ENCODE measurements around the gene MED23. TPM values are rescaled to one million over a fixed set of nuclear protein-coding genes. Genes with fewer than 3 reads are reported as not detected.

The MED23 gene
- total RNA-seq, 1 donor, result 34.7 TPM

DNA sequence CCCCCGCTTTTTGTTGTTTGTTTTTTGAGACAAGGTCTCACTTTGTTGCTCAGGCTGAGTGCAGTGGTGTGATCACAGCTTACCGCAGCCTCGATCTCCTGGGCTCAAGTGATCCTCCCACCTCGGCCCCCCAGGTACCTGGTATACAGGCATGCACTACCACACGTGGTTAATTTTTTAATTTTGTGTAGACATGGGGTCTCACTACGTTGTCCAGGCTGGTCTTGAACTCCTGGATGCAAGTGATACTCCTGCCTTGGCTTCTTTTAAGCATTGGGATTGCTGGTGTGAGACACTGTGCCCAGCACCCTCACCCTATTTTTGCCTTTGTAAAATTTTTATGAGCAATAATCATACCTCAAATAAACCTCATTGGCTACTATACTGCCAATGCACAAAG lies 14.5 kb upstream of the MED23 start:
- no peak for DNase-seq (ENCODE audit: low read depth)
- no peak overlapping the region for H3K4me3 ChIP-seq (ENCODE audit: low read depth, low read length)
- TF ChIP-seq CTCF (IDR thresholded peaks at IDR 0.05; ENCODE audit: insufficient read depth, low read length), result no peak

GRCh38 chr6:131641554-131641953 lies 13.5 kb upstream of the MED23 start:
- no peak for TF ChIP-seq CTCF (IDR thresholded peaks at IDR 0.05; ENCODE audit: insufficient read depth, low read length)
- no peak overlapping the region for H3K4me3 ChIP-seq (ENCODE audit: low read depth, low read length)
- DNase-seq (ENCODE audit: low read depth), result no peak

DNA sequence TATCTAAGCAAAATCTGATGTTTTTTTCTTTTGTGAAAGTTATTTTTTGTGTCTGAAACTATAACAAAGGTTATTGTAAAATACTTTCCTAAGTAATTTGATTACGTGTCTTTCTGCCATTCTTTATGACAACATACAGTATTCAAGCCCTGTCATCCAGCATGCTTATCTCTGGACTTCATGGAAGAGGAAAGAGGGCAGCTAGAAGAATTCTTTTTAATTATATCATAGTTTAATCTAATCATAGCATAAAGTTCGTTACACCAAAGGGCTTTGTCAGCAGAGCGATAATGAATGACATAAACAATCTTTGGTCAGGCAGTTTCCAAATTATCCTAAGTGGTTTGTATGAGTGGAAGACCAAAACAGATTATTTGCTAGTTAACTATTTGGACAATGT lies 12.5 kb upstream of the MED23 start:
- DNase-seq (ENCODE audit: low read depth), result no peak
- no peak overlapping the region for H3K4me3 ChIP-seq (ENCODE audit: low read depth, low read length)
- TF ChIP-seq CTCF (IDR thresholded peaks at IDR 0.05; ENCODE audit: insufficient read depth, low read length), result no peak

DNA sequence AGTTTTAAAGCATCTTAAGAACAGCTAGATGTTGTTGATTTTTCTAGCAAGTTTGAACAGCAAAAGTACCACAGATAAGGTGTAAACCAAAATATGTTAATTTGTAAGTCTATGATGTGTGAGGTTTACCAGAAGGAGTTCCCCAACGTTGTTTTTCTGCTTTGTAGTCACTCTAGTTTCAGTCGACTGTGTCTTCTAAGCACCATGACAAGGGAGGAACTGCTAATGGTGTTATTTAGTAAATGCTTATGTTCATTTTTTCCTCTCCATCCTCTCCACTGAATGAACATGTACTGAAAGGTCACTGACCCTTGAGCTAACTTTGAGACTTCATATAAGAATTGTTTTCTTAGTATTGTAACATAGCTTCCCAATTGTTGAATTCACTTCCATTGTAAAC lies 12.1 kb upstream of the MED23 start:
- TF ChIP-seq CTCF (IDR thresholded peaks at IDR 0.05; ENCODE audit: insufficient read depth, low read length), result no peak
- no peak for DNase-seq (ENCODE audit: low read depth)
- no peak overlapping the region for H3K4me3 ChIP-seq (ENCODE audit: low read depth, low read length)

DNA sequence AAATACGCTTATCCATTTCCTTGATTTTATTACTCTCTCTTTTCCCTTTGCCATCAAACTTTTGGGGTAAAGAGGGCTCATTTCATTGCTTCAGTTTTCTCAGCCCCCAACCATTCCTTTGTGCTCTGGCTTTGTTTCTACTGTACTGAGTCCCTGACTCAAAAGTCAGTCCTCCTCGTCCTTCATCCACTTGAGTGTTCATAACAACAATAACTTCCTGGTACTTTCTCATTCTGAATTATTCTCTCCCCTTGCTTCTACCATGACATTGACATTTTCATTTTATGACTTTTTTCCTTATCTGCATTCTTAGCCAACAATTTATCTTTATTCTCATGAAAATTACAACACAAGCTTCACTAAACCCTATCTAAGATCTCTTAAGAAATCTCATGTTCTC lies 10.0 kb upstream of the MED23 start:
- H3K4me3 ChIP-seq (ENCODE audit: low read depth, low read length), result no peak overlapping the region
- TF ChIP-seq CTCF (IDR thresholded peaks at IDR 0.05; ENCODE audit: insufficient read depth, low read length), result no peak
- DNase-seq (ENCODE audit: low read depth), result no peak

GRCh38 chr6:131636880-131637792 lies 9.1 kb upstream of the MED23 start, which contains the start of gene ENPP3:
ENPP3 (plus strand) TSS chr6:131637302; CDS start chr6:131637385, 83 bp downstream.
- no peak within 1 kb of the TSS for H3K4me3 ChIP-seq (ENCODE audit: low read depth, low read length)
- TF ChIP-seq CTCF (IDR thresholded peaks at IDR 0.05; ENCODE audit: insufficient read depth, low read length), result no peak
- peak; percentile 30 for DNase-seq (ENCODE audit: low read depth)
